ENCODE data around the gene LHFPL3. TPM values are rescaled to one million over a fixed set of nuclear protein-coding genes. Genes with fewer than 3 reads are reported as not detected.
A peak's percentile ranks its signal among the peaks of the same experiment; 100 is the strongest.

Gene LHFPL3
- total and polyA plus RNA-seq, 2 of the 13 experiments (the other 11 are each of a cell fraction or from before 2014, with no cell fraction given) = not detected

- TF ChIP-seq ZNF780A (CRISPR knock-in tag; IDR thresholded peaks at IDR 0.05) = no peak
- no peak for TF ChIP-seq ZHX1 (CRISPR knock-in tag; IDR thresholded peaks at IDR 0.05; ENCODE audit: low read depth)
These were observed 611.8 kb downstream of the LHFPL3 start (continued) for GRCh38 chr7:104940023-104940710.

DNA sequence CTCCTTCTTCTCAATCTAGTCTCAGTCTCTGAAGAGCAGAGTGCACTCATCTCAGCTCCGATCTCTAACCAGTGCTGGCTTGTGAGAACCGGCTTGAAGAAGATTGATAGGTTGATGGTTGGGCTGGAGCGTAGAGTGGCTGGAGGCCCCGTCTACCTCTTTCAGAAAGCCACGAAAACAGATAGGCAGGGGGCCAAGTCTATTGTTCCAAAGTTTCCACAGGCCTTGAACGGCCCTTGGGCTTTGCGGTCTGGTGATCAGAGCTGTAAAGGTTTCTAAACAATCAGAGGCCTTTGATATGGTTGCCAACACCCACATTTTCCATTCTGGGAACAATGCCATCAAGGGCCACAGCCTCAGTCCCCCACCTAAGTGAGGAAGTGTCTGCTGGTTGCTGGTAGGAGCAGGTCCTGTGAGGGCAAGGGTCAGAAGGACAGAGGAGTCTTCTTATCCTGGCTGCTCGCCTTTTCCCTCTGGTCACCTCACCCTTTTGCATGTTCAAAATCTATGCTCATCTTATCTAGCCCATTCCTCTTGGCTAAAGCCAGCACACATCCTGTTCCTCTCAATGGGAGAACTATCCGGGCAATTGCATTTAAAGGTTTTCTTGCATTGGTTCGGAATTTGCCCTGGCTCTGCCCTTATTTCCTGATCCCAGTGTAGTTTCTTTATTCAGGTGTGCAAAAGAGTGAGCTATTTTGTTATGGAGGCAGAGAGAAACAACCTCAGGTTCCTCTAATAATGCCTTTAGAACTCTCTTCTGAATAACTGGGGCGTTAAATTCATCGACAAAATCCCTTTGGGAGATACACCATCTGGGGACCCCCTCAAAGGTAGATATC, 615.3 kb downstream of the LHFPL3 start:
- Histone ChIP-seq H2AFZ (ENCODE audit: low read length) (peak overlapping the region; percentile 85), H4K20me1 (ENCODE audit: insufficient read depth, low read length) (no peaks in the 10 kb centered on the region), H3K79me2 (ENCODE audit: insufficient read depth, low read length) (no peaks in the 10 kb centered on the region), H3K9ac (ENCODE audit: insufficient read depth, low read depth, low read length) (peak overlapping the region; percentile 73), H3K36me3 (replicated peaks in 1 of 2; ENCODE audit: control insufficient read depth in 1 of 2, insufficient read depth in 2 of 2, low read length in 2 of 2) (no peaks in the 10 kb centered on the region), H3K27me3 (ENCODE audit: control insufficient read depth in 1 of 2, insufficient read depth in 2 of 2, low read length in 2 of 2) (no peaks in the 10 kb centered on the region), H3K4me1 (ENCODE audit: insufficient read depth, low read length) (peaks cover 36% of the 10 kb centered on the region), H3K4me2 (ENCODE audit: low read depth, low read length) (peak overlapping the region; percentile 90), H3K9me3 (ENCODE audit: low read length) (no peaks in the 10 kb centered on the region), H3K27ac (ENCODE audit: extremely low read length, insufficient read depth, low read length) (peak overlapping the region; percentile 73), H3K4me3 (replicated peaks in 1 of 3; ENCODE audit: insufficient read depth in 1 of 3, low read depth in 2 of 3, low read length in 3 of 3) (peak overlapping the region; percentile 37 to 62 (median 43))
- intact Hi-C loops (cut with micrococcal nuclease; ENCODE audit: unreplicated experiment) (no loop called here), in situ Hi-C loops (cut with HindIII; ENCODE audit: extremely low pct_ligation_motif_present, low pct_unique_long_range_greater_than_20kb) (no loop called here)
- ChIA-PET POLR2A (interaction anchor here (0.5 to 1.5 kb wide), 6 partner anchors 16 to 1168 kb away, joined by 3 to 5 read pairs (median 3); partner anchors contain the start of gene SYPL1), CTCF (ENCODE audit: low intra/inter-chr PET ratio, low total read pairs) (no interaction called here)
- ATAC-seq = peak; percentile 51
- BruUV-seq (replicated peaks) = no TSS peak
- WGBS (ENCODE audit: low lambda C conversion rate) = 16% methylated on average over 11 of the region's 12 CpGs
- FAIRE-seq = peak; percentile 89
- peak; percentile 94 for DNase-seq (ENCODE audit: low spot score)
- TF ChIP-seq ZBTB7A (CRISPR knock-in tag; IDR thresholded peaks at IDR 0.05) = no peak
- TF ChIP-seq, protein P1, sequence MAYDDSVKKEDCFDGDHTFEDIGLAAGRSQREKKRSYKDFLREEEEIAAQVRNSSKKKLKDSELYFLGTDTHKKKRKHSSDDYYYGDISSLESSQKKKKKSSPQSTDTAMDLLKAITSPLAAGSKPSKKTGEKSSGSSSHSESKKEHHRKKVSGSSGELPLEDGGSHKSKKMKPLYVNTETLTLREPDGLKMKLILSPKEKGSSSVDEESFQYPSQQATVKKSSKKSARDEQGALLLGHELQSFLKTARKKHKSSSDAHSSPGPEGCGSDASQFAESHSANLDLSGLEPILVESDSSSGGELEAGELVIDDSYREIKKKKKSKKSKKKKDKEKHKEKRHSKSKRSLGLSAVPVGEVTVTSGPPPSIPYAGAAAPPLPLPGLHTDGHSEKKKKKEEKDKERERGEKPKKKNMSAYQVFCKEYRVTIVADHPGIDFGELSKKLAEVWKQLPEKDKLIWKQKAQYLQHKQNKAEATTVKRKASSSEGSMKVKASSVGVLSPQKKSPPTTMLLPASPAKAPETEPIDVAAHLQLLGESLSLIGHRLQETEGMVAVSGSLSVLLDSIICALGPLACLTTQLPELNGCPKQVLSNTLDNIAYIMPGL (CRISPR knock-in tag; IDR thresholded peaks at IDR 0.05; ENCODE audit: borderline replicate concordance in 1 of 2, low read depth in 1 of 2) = peak in 1 of 2 experiments; percentile 27; a peak in 1 of 4 replicates
- TF ChIP-seq SYNCRIP (IDR thresholded peaks at IDR 0.05; ENCODE audit: insufficient read depth, low read depth, low read length) = no peak
- peak; percentile 38; the same call in 1 of the 2 replicates for TF ChIP-seq BCL6 (CRISPR knock-in tag; IDR thresholded peaks at IDR 0.05)
- TF ChIP-seq, protein P2, sequence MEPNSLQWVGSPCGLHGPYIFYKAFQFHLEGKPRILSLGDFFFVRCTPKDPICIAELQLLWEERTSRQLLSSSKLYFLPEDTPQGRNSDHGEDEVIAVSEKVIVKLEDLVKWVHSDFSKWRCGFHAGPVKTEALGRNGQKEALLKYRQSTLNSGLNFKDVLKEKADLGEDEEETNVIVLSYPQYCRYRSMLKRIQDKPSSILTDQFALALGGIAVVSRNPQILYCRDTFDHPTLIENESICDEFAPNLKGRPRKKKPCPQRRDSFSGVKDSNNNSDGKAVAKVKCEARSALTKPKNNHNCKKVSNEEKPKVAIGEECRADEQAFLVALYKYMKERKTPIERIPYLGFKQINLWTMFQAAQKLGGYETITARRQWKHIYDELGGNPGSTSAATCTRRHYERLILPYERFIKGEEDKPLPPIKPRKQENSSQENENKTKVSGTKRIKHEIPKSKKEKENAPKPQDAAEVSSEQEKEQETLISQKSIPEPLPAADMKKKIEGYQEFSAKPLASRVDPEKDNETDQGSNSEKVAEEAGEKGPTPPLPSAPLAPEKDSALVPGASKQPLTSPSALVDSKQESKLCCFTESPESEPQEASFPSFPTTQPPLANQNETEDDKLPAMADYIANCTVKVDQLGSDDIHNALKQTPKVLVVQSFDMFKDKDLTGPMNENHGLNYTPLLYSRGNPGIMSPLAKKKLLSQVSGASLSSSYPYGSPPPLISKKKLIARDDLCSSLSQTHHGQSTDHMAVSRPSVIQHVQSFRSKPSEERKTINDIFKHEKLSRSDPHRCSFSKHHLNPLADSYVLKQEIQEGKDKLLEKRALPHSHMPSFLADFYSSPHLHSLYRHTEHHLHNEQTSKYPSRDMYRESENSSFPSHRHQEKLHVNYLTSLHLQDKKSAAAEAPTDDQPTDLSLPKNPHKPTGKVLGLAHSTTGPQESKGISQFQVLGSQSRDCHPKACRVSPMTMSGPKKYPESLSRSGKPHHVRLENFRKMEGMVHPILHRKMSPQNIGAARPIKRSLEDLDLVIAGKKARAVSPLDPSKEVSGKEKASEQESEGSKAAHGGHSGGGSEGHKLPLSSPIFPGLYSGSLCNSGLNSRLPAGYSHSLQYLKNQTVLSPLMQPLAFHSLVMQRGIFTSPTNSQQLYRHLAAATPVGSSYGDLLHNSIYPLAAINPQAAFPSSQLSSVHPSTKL (CRISPR knock-in tag; IDR thresholded peaks at IDR 0.05) = peak; percentile 49; the same call in 1 of the 2 replicates
- TF ChIP-seq FOXA3 (CRISPR knock-in tag; IDR thresholded peaks at IDR 0.05) = no peak
- no peak for TF ChIP-seq HOXA7 (CRISPR knock-in tag; IDR thresholded peaks at IDR 0.05)
- 0 out of 2 replicates have a peak, but pooled peaks have one; percentile 24 for TF ChIP-seq RCOR2 (CRISPR knock-in tag; IDR thresholded peaks at IDR 0.05)
- no peak for TF ChIP-seq ZMYM3 (CRISPR knock-in tag; IDR thresholded peaks at IDR 0.05)
